ENCODE results near the gene ANKRD62. TPM values are rescaled to one million over a fixed set of nuclear protein-coding genes. Genes with fewer than 3 reads are reported as not detected.
"Not testable (repeated sequence)": the region's sequence is repeated elsewhere in the genome, so short reads cannot be mapped to it uniquely, and the experiment has no call there.

The ANKRD62 gene
- total RNA-seq, 2 donors from 2014 or later: 0.37 to 0.73 TPM

GRCh38 chr18:12149431-12149830 lies 55.8 kb downstream of the ANKRD62 start:
- DNase-seq; intact Hi-C loops (cut with DNase I, micrococcal nuclease); ATAC-seq: not testable (repeated sequence)

- DNase-seq (no peak), ATAC-seq (no peak)
- intact Hi-C loops (cut with DNase I, micrococcal nuclease): no loop called here
Observed at GRCh38 chr18:12154361-12154760, 60.7 kb downstream of the ANKRD62 start.

GRCh38 chr18:12155996-12156395 lies 62.4 kb downstream of the ANKRD62 start:
- DNase-seq: no peak
- intact Hi-C loops (cut with DNase I, micrococcal nuclease): no loop called here
- ATAC-seq: no peak

- ATAC-seq: no peak
Observed at GRCh38 chr18:12159446-12159845, 65.8 kb downstream of the ANKRD62 start.

GRCh38 chr18:12162786-12163185 lies 69.1 kb downstream of the ANKRD62 start:
- ATAC-seq: no peak
- intact Hi-C loops (cut with DNase I, micrococcal nuclease): no loop called here
- DNase-seq: no peak

More at GRCh38 chr18:12159446-12159845, 65.8 kb downstream of the ANKRD62 start:
- intact Hi-C loops (cut with DNase I, micrococcal nuclease): no loop called here
- no peak for DNase-seq

GRCh38 chr18:12165038-12165768 lies 71.6 kb downstream of the ANKRD62 start:
- ATAC-seq: no peak
- intact Hi-C loops (cut with DNase I, micrococcal nuclease): no loop called here
- DNase-seq: no peak

Other genes starting within 250 kb of the ANKRD62 start
- 10 to 100 TPM; 54.5 to 95.0 TPM for gene CHMP1B, start 242.4 kb upstream of the ANKRD62 start, total RNA-seq
- gene MPPE1, start 185.5 kb upstream of the ANKRD62 start, total RNA-seq: 10 to 100 TPM; 57.9 to 61.0 TPM
- gene IMPA2, start 112.3 kb upstream of the ANKRD62 start, total RNA-seq: 100 to 1,000 TPM; 114 to 135 TPM
- gene CIDEA, start 160.5 kb downstream of the ANKRD62 start, total RNA-seq: under 1 TPM in 1 of 2 donors, not detected in 1; 0.34 TPM
- gene TUBB6, start 214.4 kb downstream of the ANKRD62 start, total RNA-seq: 10 to 100 TPM in 1 of 2 donors, 1 to 10 TPM in 1; 8.3 to 29.8 TPM

Measured in left colon (tissue), 2 donors.